ENCODE data around the gene CRADD.

CRADD gene

DNA sequence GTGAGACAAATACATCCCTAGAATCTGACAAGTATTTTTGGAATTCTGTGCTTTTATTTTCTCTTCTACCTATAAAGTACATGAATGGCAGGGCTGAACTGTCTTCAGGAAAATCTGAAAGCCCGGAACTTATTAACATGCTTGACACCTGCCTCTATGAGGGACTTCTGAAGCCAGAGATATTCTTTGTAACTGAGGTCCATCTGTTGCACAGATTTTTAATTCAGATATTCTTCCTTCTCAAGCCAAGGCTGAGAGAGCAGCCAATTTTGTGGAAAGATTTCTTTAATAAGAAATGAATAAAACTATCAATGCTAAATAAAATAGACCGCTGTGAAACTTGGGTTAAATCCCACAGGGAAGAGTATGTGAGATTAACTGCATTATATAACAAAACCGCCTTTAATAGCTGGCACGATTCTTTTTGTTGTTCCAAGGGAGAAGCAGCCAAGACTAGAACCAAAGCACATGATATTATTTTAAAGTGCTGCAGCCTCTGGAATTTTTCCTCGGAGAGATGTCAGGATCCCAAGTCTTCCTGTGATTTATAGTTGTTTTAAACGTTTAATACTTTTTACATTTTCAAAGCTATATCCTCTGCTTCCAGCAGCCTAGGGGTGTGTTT lies 148.9 kb downstream of the CRADD start:
- H3K4me3 ChIP-seq (ENCODE audit: low read depth, low read length): no peak overlapping the region
- TF ChIP-seq, protein P1, sequence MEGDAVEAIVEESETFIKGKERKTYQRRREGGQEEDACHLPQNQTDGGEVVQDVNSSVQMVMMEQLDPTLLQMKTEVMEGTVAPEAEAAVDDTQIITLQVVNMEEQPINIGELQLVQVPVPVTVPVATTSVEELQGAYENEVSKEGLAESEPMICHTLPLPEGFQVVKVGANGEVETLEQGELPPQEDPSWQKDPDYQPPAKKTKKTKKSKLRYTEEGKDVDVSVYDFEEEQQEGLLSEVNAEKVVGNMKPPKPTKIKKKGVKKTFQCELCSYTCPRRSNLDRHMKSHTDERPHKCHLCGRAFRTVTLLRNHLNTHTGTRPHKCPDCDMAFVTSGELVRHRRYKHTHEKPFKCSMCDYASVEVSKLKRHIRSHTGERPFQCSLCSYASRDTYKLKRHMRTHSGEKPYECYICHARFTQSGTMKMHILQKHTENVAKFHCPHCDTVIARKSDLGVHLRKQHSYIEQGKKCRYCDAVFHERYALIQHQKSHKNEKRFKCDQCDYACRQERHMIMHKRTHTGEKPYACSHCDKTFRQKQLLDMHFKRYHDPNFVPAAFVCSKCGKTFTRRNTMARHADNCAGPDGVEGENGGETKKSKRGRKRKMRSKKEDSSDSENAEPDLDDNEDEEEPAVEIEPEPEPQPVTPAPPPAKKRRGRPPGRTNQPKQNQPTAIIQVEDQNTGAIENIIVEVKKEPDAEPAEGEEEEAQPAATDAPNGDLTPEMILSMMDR (IDR thresholded peaks at IDR 0.05): no peak
- H3K4me2 ChIP-seq (ENCODE audit: low read length): no peak overlapping the region
- H3K4me1 ChIP-seq: peaks cover 24% of the 10 kb centered on the region
- no peaks in the 10 kb centered on the region for H3K9me3 ChIP-seq (ENCODE audit: control insufficient read depth, low read length)
- no peak overlapping the region for H2AFZ ChIP-seq
- peaks cover 31% of the 10 kb centered on the region for H3K79me2 ChIP-seq
- no peak overlapping the region for H3K9ac ChIP-seq
- H3K27ac ChIP-seq: no peak overlapping the region
- no peaks in the 10 kb centered on the region for H3K27me3 ChIP-seq (ENCODE audit: control insufficient read depth, insufficient read depth, low read length)
- no peaks in the 10 kb centered on the region for H3K36me3 ChIP-seq (ENCODE audit: control insufficient read depth, insufficient read depth, low read length)

DNA sequence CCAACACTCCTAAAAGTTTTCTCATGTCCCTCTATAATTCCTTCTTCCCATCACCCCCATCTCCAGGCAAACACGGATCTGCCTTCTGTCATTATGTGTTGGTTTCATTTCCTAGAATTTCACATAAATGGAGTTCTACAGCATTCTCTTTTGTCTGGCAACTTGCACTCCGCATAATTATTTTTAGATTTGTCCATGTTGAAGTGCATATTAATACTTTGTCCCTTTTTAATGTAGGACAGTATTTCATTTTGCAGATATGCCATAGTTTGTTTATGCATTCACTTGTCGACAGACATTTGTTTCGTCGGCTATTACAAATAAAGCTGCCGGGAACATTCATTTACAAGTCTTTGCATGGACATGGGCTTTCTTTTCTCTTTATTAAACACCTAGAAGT lies 150.0 kb downstream of the CRADD start:
- Histone ChIP-seq H3K79me2 (peaks cover 23% of the 10 kb centered on the region), H3K4me3 (ENCODE audit: low read depth, low read length) (no peak overlapping the region), H3K4me1 (peaks cover 24% of the 10 kb centered on the region), H3K36me3 (ENCODE audit: control insufficient read depth, insufficient read depth, low read length) (no peaks in the 10 kb centered on the region), H3K4me2 (ENCODE audit: low read length) (no peak overlapping the region), H3K9ac (no peak overlapping the region), H3K27me3 (ENCODE audit: control insufficient read depth, insufficient read depth, low read length) (no peaks in the 10 kb centered on the region), H3K9me3 (ENCODE audit: control insufficient read depth, low read length) (no peaks in the 10 kb centered on the region), H3K27ac (no peak overlapping the region), H2AFZ (no peak overlapping the region)
- TF ChIP-seq, protein P1 (IDR thresholded peaks at IDR 0.05): no peak

DNA sequence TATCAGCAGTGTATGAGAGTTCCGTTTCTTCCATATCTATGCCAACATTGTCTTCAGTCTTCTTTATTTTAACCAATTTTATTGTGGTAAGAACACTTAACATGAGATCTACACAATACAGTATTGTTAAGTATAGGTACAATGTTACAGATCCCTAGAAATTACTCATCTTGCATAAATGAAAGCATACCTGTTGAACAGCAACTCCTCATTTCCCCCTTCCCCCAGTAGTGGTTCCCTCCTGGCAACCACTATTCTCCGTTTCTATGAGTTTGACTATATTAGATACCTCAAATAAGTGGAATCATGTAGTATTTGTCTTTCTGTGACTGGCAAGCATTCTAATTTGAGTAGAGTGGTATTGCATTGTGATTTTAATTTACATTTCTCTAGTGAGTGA lies 150.5 kb downstream of the CRADD start:
- no peak overlapping the region for H3K27ac ChIP-seq
- H3K4me3 ChIP-seq (ENCODE audit: low read depth, low read length): no peak overlapping the region
- TF ChIP-seq, protein P1 (IDR thresholded peaks at IDR 0.05): no peak
- no peaks in the 10 kb centered on the region for H3K36me3 ChIP-seq (ENCODE audit: control insufficient read depth, insufficient read depth, low read length)
- no peak overlapping the region for H3K4me2 ChIP-seq (ENCODE audit: low read length)
- no peaks in the 10 kb centered on the region for H3K27me3 ChIP-seq (ENCODE audit: control insufficient read depth, insufficient read depth, low read length)
- H3K9ac ChIP-seq: no peak overlapping the region
- H3K9me3 ChIP-seq (ENCODE audit: control insufficient read depth, low read length): no peaks in the 10 kb centered on the region
- H2AFZ ChIP-seq: no peak overlapping the region
- H3K4me1 ChIP-seq: peaks cover 24% of the 10 kb centered on the region
- H3K79me2 ChIP-seq: peaks cover 18% of the 10 kb centered on the region

- TF ChIP-seq, protein P1 (IDR thresholded peaks at IDR 0.05): no peak
- peaks cover 23% of the 10 kb centered on the region for H3K4me1 ChIP-seq
- H3K79me2 ChIP-seq: peaks cover 21% of the 10 kb centered on the region
- no peak overlapping the region for H2AFZ ChIP-seq
- H3K9me3 ChIP-seq (ENCODE audit: control insufficient read depth, low read length): no peaks in the 10 kb centered on the region
- no peaks in the 10 kb centered on the region for H3K36me3 ChIP-seq (ENCODE audit: control insufficient read depth, insufficient read depth, low read length)
- H3K9ac ChIP-seq: no peak overlapping the region
- no peak overlapping the region for H3K4me2 ChIP-seq (ENCODE audit: low read length)
- H3K27me3 ChIP-seq (ENCODE audit: control insufficient read depth, insufficient read depth, low read length): no peaks in the 10 kb centered on the region
- H3K27ac ChIP-seq: no peak overlapping the region
- H3K4me3 ChIP-seq (ENCODE audit: low read depth, low read length): no peak overlapping the region
Observed at GRCh38 chr12:93829016-93829415, 151.8 kb downstream of the CRADD start.

DNA sequence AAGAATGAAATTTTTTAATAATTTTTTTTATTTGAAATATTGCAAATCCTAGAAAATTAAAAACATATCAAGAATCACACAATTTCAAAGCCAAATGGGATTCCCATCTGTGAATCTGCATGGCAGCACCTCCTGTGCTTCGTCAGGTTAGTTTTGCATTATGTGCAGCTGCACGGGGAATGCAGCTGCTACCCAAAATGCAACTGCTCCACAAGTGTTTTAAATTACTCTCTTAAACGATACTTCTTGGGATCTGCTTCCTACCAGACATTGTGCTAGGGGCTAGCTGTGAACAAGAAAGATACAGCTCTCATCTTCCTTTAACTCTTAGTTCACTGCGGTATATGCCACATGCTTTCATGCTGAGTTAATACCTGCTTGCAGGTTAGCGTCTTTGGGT lies 154.2 kb downstream of the CRADD start:
- TF ChIP-seq, protein P1 (IDR thresholded peaks at IDR 0.05): no peak
- Histone ChIP-seq H3K27ac (no peak overlapping the region), H3K9ac (no peak overlapping the region), H3K79me2 (peaks cover 24% of the 10 kb centered on the region), H3K27me3 (ENCODE audit: control insufficient read depth, insufficient read depth, low read length) (no peaks in the 10 kb centered on the region), H3K4me2 (ENCODE audit: low read length) (no peak overlapping the region), H3K4me1 (peaks cover 9% of the 10 kb centered on the region), H2AFZ (no peak overlapping the region), H3K36me3 (ENCODE audit: control insufficient read depth, insufficient read depth, low read length) (no peaks in the 10 kb centered on the region), H3K9me3 (ENCODE audit: control insufficient read depth, low read length) (no peaks in the 10 kb centered on the region), H3K4me3 (ENCODE audit: low read depth, low read length) (no peak overlapping the region)

Data from parathyroid adenoma (tissue), 2 donors.